Bronchial epithelial cell (primary cell): ENCODE results near the gene FAM53B. TPM values are rescaled to one million over a fixed set of nuclear protein-coding genes. Genes with fewer than 3 reads are reported as not detected.
A peak's percentile ranks its signal among the peaks of the same experiment; 100 is the strongest.

Experiments used
- DNase-seq: peaks from one replicate; pipeline ENCODE4 v3.0.0-alpha.2; 2010; ENCODE audit warnings: low read depth
- FAIRE-seq: peaks from 2 replicates; lab custom pipeline; 2011; peaks lifted over from hg19 to GRCh38; lab: Jason Lieb, UNC
- H3K27me3 ChIP-seq: 2 replicates; pipeline ENCODE4 v1.5.1; 2011; ENCODE audit warnings: low read length; ENCODE audit not compliant: control insufficient read depth, insufficient read depth
- H3K36me3 ChIP-seq: 2 replicates; pipeline ENCODE4 v1.5.1; 2011; ENCODE audit warnings: low read length; ENCODE audit not compliant: control insufficient read depth, insufficient read depth
- H3K4me3 ChIP-seq: 2 replicates; pipeline ENCODE4 v1.5.1; 2011; ENCODE audit warnings: mild to moderate bottlenecking, low read depth, low read length, control low read depth
- CTCF ChIP-seq: IDR thresholded peaks from 2 replicates; pipeline ENCODE4 v1.5.1; 2011; ENCODE audit warnings: mild to moderate bottlenecking, moderate library complexity, low read length, control low read depth, inconsistent platforms; ENCODE audit not compliant: insufficient read depth, severe bottlenecking
- total RNA-seq: library from RNA; depleted of rRNA; stranded (reverse); fragments of >200 nt; gene quantifications from 2 replicates; pipeline ENCODE4 v1.2.1, GENCODE V29; 2014

The FAM53B gene
- total RNA-seq, 1 donor from 2014 or later: 19.5 TPM

DNA sequence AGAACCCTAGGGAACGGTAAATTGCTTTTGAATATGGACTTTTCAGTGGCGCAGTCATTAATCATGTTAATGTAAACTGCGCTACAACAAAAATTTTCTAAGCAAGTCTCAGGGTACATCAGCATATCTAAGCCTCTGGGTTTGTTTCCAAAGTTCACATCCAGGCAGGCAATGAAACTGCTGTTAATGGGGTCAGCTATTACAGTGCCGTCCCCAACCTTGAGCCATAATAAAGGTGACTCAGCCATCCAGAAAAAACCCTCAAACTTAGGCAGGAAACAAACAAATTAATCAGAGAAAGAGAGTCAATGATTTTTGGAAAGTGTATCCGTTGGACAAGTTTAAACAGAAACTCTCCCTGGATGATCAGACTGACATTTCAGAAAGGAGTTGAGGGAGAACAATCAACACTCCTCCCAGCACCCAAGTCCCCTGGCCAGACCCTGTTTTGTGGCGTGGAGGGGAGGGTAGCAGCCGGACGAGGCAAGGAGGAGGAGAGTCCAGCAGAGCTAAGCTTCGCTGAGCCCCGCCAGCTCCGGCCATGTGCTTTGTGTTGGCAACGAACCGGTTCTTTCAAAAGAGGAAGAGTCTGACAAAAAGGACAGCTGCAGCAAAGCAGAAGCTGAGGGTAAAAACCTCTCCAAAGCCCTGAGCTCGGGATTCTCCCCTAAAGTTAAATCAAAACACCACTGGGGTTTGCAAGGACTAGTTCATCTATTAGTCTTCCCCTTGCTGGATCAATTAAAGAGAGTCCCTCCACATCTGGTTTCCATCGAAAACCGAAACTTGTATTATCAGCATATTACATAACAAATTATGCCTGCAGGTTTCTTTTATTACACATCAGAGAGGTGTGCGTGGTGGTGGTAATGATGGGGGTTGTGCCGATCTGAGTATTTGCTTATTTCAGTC, 3.6 kb downstream of the FAM53B start:
- H3K4me3 ChIP-seq: peak overlapping the region; percentile 13
- no peak for TF ChIP-seq CTCF
- no peak for FAIRE-seq
- no peaks in the 10 kb centered on the region for H3K36me3 ChIP-seq
- peak; percentile 95 for DNase-seq
- H3K27me3 ChIP-seq: no peaks in the 10 kb centered on the region

GRCh38 chr10:124739986-124740368, 4.2 kb downstream of the FAM53B start:
- no peak for TF ChIP-seq CTCF
- H3K27me3 ChIP-seq: no peaks in the 10 kb centered on the region

DNA sequence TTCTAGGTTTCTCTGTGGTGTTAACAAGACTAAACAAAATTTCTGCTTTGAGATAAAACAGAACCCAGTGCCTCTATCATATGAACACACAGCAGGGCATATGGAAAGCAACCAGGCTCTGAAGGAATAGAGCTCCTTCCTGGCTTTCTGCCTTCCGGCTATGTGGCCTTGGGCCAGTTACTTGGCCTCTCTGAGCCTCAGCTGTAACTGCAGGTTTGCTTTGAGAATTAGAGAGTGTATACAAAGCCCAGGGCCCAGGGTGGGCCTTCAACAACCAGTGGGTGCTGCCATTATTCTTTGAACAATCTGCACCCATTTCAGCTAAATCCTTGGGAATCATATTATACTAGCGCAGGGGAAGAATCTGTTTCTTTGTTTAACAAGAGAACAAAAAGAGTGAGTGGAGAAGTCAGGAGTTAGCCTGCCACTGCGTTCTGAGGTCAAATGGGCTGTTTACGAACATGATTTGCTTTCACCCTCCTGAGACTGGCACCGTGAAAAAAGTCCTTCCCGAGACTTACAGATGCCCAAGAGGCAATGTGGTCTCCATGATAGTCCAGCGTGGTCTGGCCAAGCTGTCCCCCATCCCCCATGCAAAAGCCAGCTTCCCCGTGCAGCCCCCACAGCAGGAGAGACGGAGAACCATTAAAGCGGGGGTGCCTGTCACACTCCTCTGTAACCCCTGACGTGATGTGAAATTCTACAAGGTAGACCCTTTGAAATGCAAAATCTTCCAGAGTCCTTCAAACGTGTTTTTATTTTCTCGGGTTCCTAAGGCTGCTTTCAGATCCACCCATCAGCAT, 4.9 kb downstream of the FAM53B start:
- Histone ChIP-seq H3K36me3 (no peaks in the 10 kb centered on the region), H3K4me3 (no peak overlapping the region), H3K27me3 (no peaks in the 10 kb centered on the region)
- TF ChIP-seq CTCF: no peak
- peak; percentile 21 for DNase-seq
- no peak for FAIRE-seq

More at GRCh38 chr10:124739986-124740368, 4.2 kb downstream of the FAM53B start:
- H3K4me3 ChIP-seq: no peak overlapping the region
- no peak for DNase-seq
- no peaks in the 10 kb centered on the region for H3K36me3 ChIP-seq
- no peak for FAIRE-seq

GRCh38 chr10:124738441-124738840, 5.7 kb downstream of the FAM53B start:
- FAIRE-seq: no peak
- no peak for DNase-seq
- TF ChIP-seq CTCF: no peak
- no peaks in the 10 kb centered on the region for H3K36me3 ChIP-seq
- no peak overlapping the region for H3K4me3 ChIP-seq
- H3K27me3 ChIP-seq: no peaks in the 10 kb centered on the region

- FAIRE-seq (no peak), DNase-seq (no peak)
- no peak for TF ChIP-seq CTCF
- Histone ChIP-seq H3K27me3 (no peaks in the 10 kb centered on the region), H3K4me3 (no peak overlapping the region), H3K36me3 (peaks cover 1% of the 10 kb centered on the region)
Measured at GRCh38 chr10:124737708-124738107, 6.5 kb downstream of the FAM53B start.
